Large intestine (tissue), 3 donors: Measurements from ENCODE around the gene DNAJC30. TPM values are rescaled to one million over a fixed set of nuclear protein-coding genes. Genes with fewer than 3 reads are reported as not detected.
A peak's percentile ranks its signal among the peaks of the same experiment; 100 is the strongest.
"Not testable (repeated sequence)": the region's sequence is repeated elsewhere in the genome, so short reads cannot be mapped to it uniquely, and the experiment has no call there.

ENCODE experiments used
- DNase-seq, 2 donors: peaks; one replicate each; pipeline versions ENCODE4 v3.0.0 to v3.0.0-alpha.2; 2013
- H3K27ac ChIP-seq: one replicate; pipeline ENCODE4 v1.5.1; 2013; ENCODE audit warnings: low read length
- H3K27me3 ChIP-seq: 2 replicates; pipeline ENCODE4 v1.6.1; 2013; ENCODE audit warnings: low read length; ENCODE audit not compliant: control insufficient read depth, insufficient read depth
- H3K36me3 ChIP-seq: 2 replicates; pipeline ENCODE4 v1.6.1; 2013; ENCODE audit warnings: low read length; ENCODE audit not compliant: control insufficient read depth, insufficient read depth
- H3K4me1 ChIP-seq: one replicate; pipeline ENCODE4 v1.6.1; 2013; ENCODE audit warnings: low read length; ENCODE audit not compliant: control insufficient read depth, insufficient read depth
- H3K4me3 ChIP-seq: one replicate; pipeline ENCODE4 v1.5.1; 2013; ENCODE audit warnings: low read length
- H3K9me3 ChIP-seq: one replicate; pipeline ENCODE4 v1.6.1; 2013; ENCODE audit warnings: mild to moderate bottlenecking, low read depth, low read length, moderate library complexity; ENCODE audit not compliant: control insufficient read depth
- WGBS: methylation state at CpG from one replicate; pipeline ENCODE4 v1.1.5; 2013; ENCODE audit warnings: low lambda C conversion rate; ENCODE audit not compliant: insufficient coverage; 5-methylcytosine and 5-hydroxymethylcytosine counted together
- polyA plus RNA-seq: library from polyadenylated mRNA; unstranded; fragments of 120-200 nt; gene quantifications from one replicate; pipeline ENCODE4 v1.2.1, GENCODE V29; 2013

Gene DNAJC30
- polyA plus RNA-seq, 1 donor, result 7.9 TPM

GRCh38 chr7:73669858-73670385, 13.3 kb downstream of the DNAJC30 start:
- WGBS, result no CpG with 5 or more reads among the region's 12 CpGs
- Histone ChIP-seq H3K27ac (no peak overlapping the region), H3K27me3 (no peaks in the 10 kb centered on the region), H3K9me3 (peaks cover 3% of the 10 kb centered on the region), H3K4me1 (peaks cover 21% of the 10 kb centered on the region), H3K36me3 (peaks cover 2% of the 10 kb centered on the region), H3K4me3 (no peak overlapping the region)
- DNase-seq, result no peak

GRCh38 chr7:73669288-73669701, 14.0 kb downstream of the DNAJC30 start:
- H3K4me1 ChIP-seq, result peaks cover 21% of the 10 kb centered on the region
- peaks cover 3% of the 10 kb centered on the region for H3K9me3 ChIP-seq
- no CpG with 5 or more reads among the region's 19 CpGs for WGBS
- no peak overlapping the region for H3K27ac ChIP-seq
- H3K27me3 ChIP-seq, result no peaks in the 10 kb centered on the region
- H3K4me3 ChIP-seq, result no peak overlapping the region
- peaks cover 2% of the 10 kb centered on the region for H3K36me3 ChIP-seq
- no peak for DNase-seq

- H3K27me3 ChIP-seq, result no peaks in the 10 kb centered on the region
- H3K9me3 ChIP-seq, result peaks cover 3% of the 10 kb centered on the region
- peaks cover 21% of the 10 kb centered on the region for H3K4me1 ChIP-seq
- no peak for DNase-seq
- H3K36me3 ChIP-seq, result peaks cover 2% of the 10 kb centered on the region
- H3K27ac ChIP-seq, result no peak overlapping the region
- peak overlapping the region; percentile 81 for H3K4me3 ChIP-seq
- WGBS, result no CpG with 5 or more reads among the region's 5 CpGs
These were observed 14.4 kb downstream of the DNAJC30 start for GRCh38 chr7:73668886-73669230.

GRCh38 chr7:73668103-73668885, 15.0 kb downstream of the DNAJC30 start:
- DNase-seq, result peak in 1 of 2 donors; percentile 55
- H3K27ac ChIP-seq, result no peak overlapping the region
- peaks cover 21% of the 10 kb centered on the region for H3K4me1 ChIP-seq
- no CpG with 5 or more reads among the region's 52 CpGs for WGBS
- H3K27me3 ChIP-seq, result no peaks in the 10 kb centered on the region
- peak overlapping the region; percentile 81 for H3K4me3 ChIP-seq
- peaks cover 3% of the 10 kb centered on the region for H3K9me3 ChIP-seq
- peaks cover 2% of the 10 kb centered on the region for H3K36me3 ChIP-seq

GRCh38 chr7:73667344-73668102, 15.7 kb downstream of the DNAJC30 start, which contains the start of gene VPS37D:
VPS37D (plus strand) TSS chr7:73667831; CDS start chr7:73667959, 128 bp downstream.
- no CpG with 5 or more reads among the region's 79 CpGs for WGBS
- Histone ChIP-seq H3K4me1 (peaks cover 21% of the 10 kb centered on the region), H3K27ac (no peak within 1 kb of the TSS), H3K4me3 (peak within 1 kb of the TSS; percentile 81), H3K9me3 (peaks cover 3% of the 10 kb centered on the region), H3K36me3 (peaks cover 2% of the 10 kb centered on the region), H3K27me3 (no peaks in the 10 kb centered on the region)
- DNase-seq, result peak; percentile 88 to 94

GRCh38 chr7:73663033-73663432, 20.2 kb downstream of the DNAJC30 start:
- Histone ChIP-seq H3K27me3 (no peaks in the 10 kb centered on the region), H3K4me3 (no peak overlapping the region), H3K4me1 (peaks cover 9% of the 10 kb centered on the region), H3K36me3 (no peaks in the 10 kb centered on the region), H3K9me3 (peaks cover 3% of the 10 kb centered on the region), H3K27ac (no peak overlapping the region)
- no peak for DNase-seq

- not testable (repeated sequence) for H3K9me3 ChIP-seq, H3K27ac ChIP-seq, H3K36me3 ChIP-seq, H3K4me3 ChIP-seq, H3K27me3 ChIP-seq, H3K4me1 ChIP-seq, DNase-seq
- no CpG with 5 or more reads among the region's 4 CpGs for WGBS
These were observed 22.7 kb downstream of the DNAJC30 start for GRCh38 chr7:73660594-73660993.

- no peak for DNase-seq
- WGBS, result 65% methylated on average over 2 of the region's 8 CpGs
- no peaks in the 10 kb centered on the region for H3K9me3 ChIP-seq
- H3K4me3 ChIP-seq, result no peak overlapping the region
- H3K27me3 ChIP-seq, result no peaks in the 10 kb centered on the region
- H3K4me1 ChIP-seq, result no peaks in the 10 kb centered on the region
- no peak overlapping the region for H3K27ac ChIP-seq
- H3K36me3 ChIP-seq, result no peaks in the 10 kb centered on the region
These were observed 23.3 kb downstream of the DNAJC30 start for GRCh38 chr7:73659983-73660382.

- not testable (repeated sequence) for H3K36me3 ChIP-seq, H3K9me3 ChIP-seq, H3K27ac ChIP-seq, H3K4me1 ChIP-seq, DNase-seq, H3K4me3 ChIP-seq, H3K27me3 ChIP-seq
- WGBS, result no CpG with 5 or more reads among the region's 4 CpGs
These were observed 27.9 kb downstream of the DNAJC30 start for GRCh38 chr7:73655309-73655708.

- H3K4me3 ChIP-seq, result no peak overlapping the region
- no peak overlapping the region for H3K27ac ChIP-seq
- H3K9me3 ChIP-seq, result no peaks in the 10 kb centered on the region
- no CpG with 5 or more reads among the region's 11 CpGs for WGBS
- DNase-seq, result peak in 1 of 2 donors; percentile 77
- H3K4me1 ChIP-seq, result peaks cover 15% of the 10 kb centered on the region
- H3K36me3 ChIP-seq, result no peaks in the 10 kb centered on the region
- peaks cover 11% of the 10 kb centered on the region for H3K27me3 ChIP-seq
These were observed 30.7 kb downstream of the DNAJC30 start for GRCh38 chr7:73652541-73652949.
